Adrenal gland (tissue), 12 donors: Measurements from ENCODE around the gene SYNDIG1. TPM values are rescaled to one million over a fixed set of nuclear protein-coding genes. Genes with fewer than 3 reads are reported as not detected.

Experiments
- DNase-seq, 7 donors: peaks; one replicate each; pipeline ENCODE4 v3.0.0-alpha.2; 2019 to 2020
- H3K27ac ChIP-seq, 5 donors: fragments of 200-600 bp; sonication (generic) in 4 of 5; 1 replicate in 3 of 5; 2 replicates in 2 of 5; pipeline versions ENCODE4 v1.5.1 to v1.8.0; 2016 to 2020; ENCODE audit warnings: mild to moderate bottlenecking in 1 of 5
- H3K27me3 ChIP-seq: fragments of 200-600 bp; 2 replicates; pipeline ENCODE4 v1.8.0; 2021
- H3K36me3 ChIP-seq, 2 donors: fragments of 200-600 bp; replicated peaks in 1 of 2; 1 replicate in 1 of 2; 2 replicates in 1 of 2; pipeline versions ENCODE4 v1.5.1 to v1.8.0; 2018 to 2022
- H3K4me1 ChIP-seq, 2 donors: fragments of 200-600 bp; replicated peaks in 1 of 2; 1 replicate in 1 of 2; 2 replicates in 1 of 2; pipeline versions ENCODE4 v1.5.1 to v1.8.0; 2018 to 2021
- H3K4me3 ChIP-seq, 4 donors: fragments of 200-600 bp; sonication (generic) in 3 of 4; one replicate each; pipeline ENCODE4 v1.5.1; 2016 to 2018
- H3K9me3 ChIP-seq, 3 donors: fragments of 200-600 bp; sonication (generic) in 1 of 3; replicated peaks in 1 of 3; 1 replicate in 2 of 3; 2 replicates in 1 of 3; pipeline versions ENCODE4 v1.5.1 to v1.8.0; 2016 to 2021
- POLR2A ChIP-seq, 2 donors: fragments of 450-650 bp; IDR thresholded peaks; one replicate each; pipeline ENCODE4 v1.6.1; 2017; ENCODE audit warnings: antibody characterized with exemption in 2 of 2, mild to moderate bottlenecking in 2 of 2, moderate library complexity in 1 of 2
- WGBS, 4 donors: extraction: QIAGEN DNeasy Blood & Tissue Kit in 2 of 4; methylation state at CpG; one replicate each; pipeline versions ENCODE4 v1.1.5 to v1.1.7; 2013 to 2017; 5-methylcytosine and 5-hydroxymethylcytosine counted together
- intact Hi-C, 2 donors: fragments of 100-400 bp; cut with DNase I; formaldehyde crosslinking; loops; one replicate each; pipeline versions ENCODE4 v1.14.1 to v1.15.0; 2022 to 2023
- polyA plus RNA-seq, 3 donors: library from polyadenylated mRNA; stranded (reverse); fragments of 200-250 nt in 2 of 3; fragments of 350-450 nt in 1 of 3; fragmentation: Illumina TruSeq in 1 of 3; extraction: RNeasy Lipid Tissue Mini Kit (QIAGEN cat#74804) in 1 of 3; gene quantifications; one replicate each; pipeline ENCODE4 v1.2.3, GENCODE V29; 2013 to 2014
- total RNA-seq, 9 donors: library from RNA; depleted of rRNA in 4 of 9; stranded (reverse); fragments of >200 nt in 4 of 9; fragments of 120-200 nt in 1 of 9; fragmentation: NEBNext Ultra II Directional in 1 of 9; extraction: Animal tissue kit (Norgen Biotek cat#: 25700) in 1 of 9; gene quantifications; one replicate each; pipeline versions ENCODE4 v1.1.0 to v1.2.4, GENCODE V29; 2013 to 2023
- TF ChIP-seq, protein P1 (sequence below), 6 experiments: fragments of 450-650 bp in 4 of 6; fragments of 200-600 bp in 2 of 6; sonication (generic) in 1 of 6; IDR thresholded peaks; 1 replicate in 5 of 6; 2 replicates in 1 of 6; pipeline versions ENCODE4 v1.5.1 to v1.8.0; 2016 to 2021; ENCODE audit warnings: antibody characterized with exemption in 6 of 6, mild to moderate bottlenecking in 2 of 6, moderate library complexity in 1 of 6
- donor health status: healthy with polysubstance abuse.
- donor health status: Bipolar disorder and iron deficiency.
- donor health status: DM: yes; HTN: yes; CAD: no.
- donor health status: DM: no; HTN: no; CAD: no.
- donor health status: DM: no; HTN: no; CAD: no.
- donor health status: DM: yes; HTN: yes; CAD: no.

SYNDIG1 gene
- total and polyA plus RNA-seq, 12 donors: 0.26 to 3.6 (median 0.76) TPM

DNA sequence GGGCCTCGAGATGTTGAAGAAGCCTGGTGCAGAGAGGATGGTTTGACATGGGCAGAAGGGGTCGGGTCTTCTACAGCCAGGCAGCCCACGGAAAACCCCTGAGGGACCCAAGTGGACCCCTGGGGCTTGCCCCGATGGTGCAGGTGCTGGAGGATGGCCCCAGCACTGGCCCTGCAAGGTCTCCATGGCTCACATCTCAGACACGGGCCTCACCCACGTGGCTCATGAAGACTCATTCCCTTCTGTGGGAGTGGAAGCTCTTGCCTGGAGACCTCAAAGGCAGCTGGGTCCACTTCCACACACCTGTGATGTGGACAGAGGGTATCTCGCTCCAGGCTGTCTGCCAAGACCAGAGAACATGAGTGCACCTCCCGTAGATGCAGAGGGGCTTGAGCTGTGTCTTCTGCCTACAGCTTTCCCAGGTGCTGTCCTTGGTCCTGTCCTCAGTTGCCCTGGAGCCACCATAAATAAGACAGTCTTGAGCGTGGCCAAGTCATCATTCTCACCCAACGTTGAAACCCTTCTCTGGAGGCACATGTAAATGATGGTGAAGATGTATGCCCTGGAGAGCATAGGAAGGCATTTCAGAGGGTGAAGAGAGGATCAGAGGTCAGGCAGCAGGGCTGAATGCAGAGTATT is 108.0 kb downstream of the SYNDIG1 start:
- Histone ChIP-seq H3K27ac (no peak overlapping the region), H3K4me3 (no peak overlapping the region), H3K36me3 (no peaks in the 10 kb centered on the region), H3K27me3 (no peaks in the 10 kb centered on the region), H3K4me1 (no peaks in the 10 kb centered on the region), H3K9me3 (no peaks in the 10 kb centered on the region)
- 70 to 88% (median 78%) methylated on average over 7 to 10 of the region's 10 CpGs for WGBS, 4 donors
- no peak for DNase-seq
- TF ChIP-seq POLR2A (IDR thresholded peaks at IDR 0.05): no peak
- TF ChIP-seq, protein P1, sequence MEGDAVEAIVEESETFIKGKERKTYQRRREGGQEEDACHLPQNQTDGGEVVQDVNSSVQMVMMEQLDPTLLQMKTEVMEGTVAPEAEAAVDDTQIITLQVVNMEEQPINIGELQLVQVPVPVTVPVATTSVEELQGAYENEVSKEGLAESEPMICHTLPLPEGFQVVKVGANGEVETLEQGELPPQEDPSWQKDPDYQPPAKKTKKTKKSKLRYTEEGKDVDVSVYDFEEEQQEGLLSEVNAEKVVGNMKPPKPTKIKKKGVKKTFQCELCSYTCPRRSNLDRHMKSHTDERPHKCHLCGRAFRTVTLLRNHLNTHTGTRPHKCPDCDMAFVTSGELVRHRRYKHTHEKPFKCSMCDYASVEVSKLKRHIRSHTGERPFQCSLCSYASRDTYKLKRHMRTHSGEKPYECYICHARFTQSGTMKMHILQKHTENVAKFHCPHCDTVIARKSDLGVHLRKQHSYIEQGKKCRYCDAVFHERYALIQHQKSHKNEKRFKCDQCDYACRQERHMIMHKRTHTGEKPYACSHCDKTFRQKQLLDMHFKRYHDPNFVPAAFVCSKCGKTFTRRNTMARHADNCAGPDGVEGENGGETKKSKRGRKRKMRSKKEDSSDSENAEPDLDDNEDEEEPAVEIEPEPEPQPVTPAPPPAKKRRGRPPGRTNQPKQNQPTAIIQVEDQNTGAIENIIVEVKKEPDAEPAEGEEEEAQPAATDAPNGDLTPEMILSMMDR (IDR thresholded peaks at IDR 0.05): no peak
- intact Hi-C loops: no loop called here

DNA sequence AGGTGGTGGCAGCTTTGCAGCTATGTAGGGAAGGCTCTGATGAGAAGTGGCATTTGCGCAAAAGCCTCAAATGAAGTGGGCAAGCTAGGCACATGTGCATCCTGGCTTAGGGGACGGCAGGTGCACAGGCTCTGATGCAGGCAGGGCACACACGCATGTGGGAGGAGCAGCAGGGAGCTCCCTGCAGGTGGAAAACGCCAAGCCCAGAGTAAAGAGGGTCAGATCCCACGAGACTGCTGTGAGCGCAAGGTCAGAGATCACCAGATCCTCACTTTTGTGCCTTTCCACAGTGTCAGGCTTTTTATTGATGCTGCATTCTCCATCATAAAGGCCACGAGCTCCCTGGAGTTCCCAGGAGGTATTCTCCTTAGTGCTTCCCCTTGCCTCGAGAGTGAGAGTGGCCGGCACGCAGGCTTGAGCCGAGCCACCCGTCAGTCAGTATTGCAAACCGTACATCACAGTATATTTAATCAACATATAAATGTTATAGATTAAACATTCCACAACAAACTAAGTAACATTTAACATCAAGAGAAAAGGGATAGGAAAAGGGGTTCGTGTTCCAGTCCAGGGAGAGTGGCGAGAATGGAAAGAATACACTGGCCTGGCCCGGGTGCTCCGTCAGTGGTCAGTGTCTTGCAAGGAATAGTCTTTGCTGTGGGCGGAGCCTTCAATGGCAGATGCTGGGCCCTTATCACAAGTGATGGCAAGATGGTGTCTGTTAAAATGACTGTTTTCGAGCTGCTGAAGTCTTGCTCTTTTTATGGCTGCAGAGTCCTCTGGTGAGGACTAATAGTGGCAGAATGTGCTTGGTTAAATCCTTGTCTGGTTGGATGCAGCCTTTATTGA is 109.4 kb downstream of the SYNDIG1 start:
- no peak overlapping the region for H3K4me3 ChIP-seq
- TF ChIP-seq POLR2A (IDR thresholded peaks at IDR 0.05): no peak
- DNase-seq: no peak
- WGBS, 4 donors: 62 to 75% (median 72%) methylated on average over 18 to 19 of the region's 19 CpGs
- no peaks in the 10 kb centered on the region for H3K4me1 ChIP-seq
- no peaks in the 10 kb centered on the region for H3K27me3 ChIP-seq
- H3K9me3 ChIP-seq: no peaks in the 10 kb centered on the region
- H3K27ac ChIP-seq: no peak overlapping the region
- no peaks in the 10 kb centered on the region for H3K36me3 ChIP-seq
- intact Hi-C loops: no loop called here

DNA sequence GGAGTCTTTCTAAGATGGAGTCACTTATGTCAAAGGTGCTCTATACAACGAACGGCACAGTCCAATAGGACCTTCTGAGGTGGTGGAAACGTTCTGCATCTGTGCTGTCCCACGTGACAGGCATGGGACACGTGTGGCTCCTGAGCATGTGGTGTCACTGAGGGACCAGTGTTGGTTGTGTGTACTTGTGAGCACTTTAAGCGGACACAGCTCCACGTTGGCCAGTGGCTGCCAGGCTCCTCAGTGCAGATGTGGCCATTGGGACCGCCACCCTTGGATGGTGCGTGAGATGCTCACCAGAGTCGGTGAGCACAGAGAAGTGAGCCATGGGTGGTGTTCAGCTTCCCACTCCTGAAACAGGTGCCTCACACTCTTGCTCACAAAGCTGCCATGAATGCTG is 110.0 kb downstream of the SYNDIG1 start:
- Histone ChIP-seq H3K4me1 (no peaks in the 10 kb centered on the region), H3K4me3 (no peak overlapping the region), H3K9me3 (no peaks in the 10 kb centered on the region), H3K27ac (no peak overlapping the region), H3K36me3 (no peaks in the 10 kb centered on the region), H3K27me3 (no peaks in the 10 kb centered on the region)
- intact Hi-C loops: no loop called here
- DNase-seq: no peak
- TF ChIP-seq, protein P1 (IDR thresholded peaks at IDR 0.05): no peak
- TF ChIP-seq POLR2A (IDR thresholded peaks at IDR 0.05): no peak
- WGBS, 4 donors: 61 to 85% (median 73%) methylated on average over 5 to 10 of the region's 10 CpGs

DNA sequence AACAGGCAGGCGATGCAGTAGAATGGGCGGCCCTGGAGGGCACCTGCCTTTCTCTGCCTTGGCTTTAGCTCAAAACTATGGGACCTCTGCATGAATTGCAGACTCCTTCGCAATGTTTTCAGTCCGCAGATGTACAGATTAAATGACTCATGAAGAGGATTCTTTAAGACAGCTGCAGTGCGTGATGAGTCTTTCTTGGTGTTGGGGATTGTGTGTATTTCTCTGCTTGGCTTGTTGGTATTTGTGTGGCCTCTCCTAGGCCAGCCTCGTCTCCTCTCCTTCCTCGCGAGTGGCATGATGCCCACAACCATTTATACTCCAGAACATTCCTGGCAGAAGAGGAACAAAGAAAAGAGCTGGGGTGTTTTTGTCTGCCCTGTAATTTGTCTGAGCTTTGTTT is 110.6 kb downstream of the SYNDIG1 start:
- Histone ChIP-seq H3K36me3 (no peaks in the 10 kb centered on the region), H3K27ac (no peak overlapping the region), H3K4me3 (no peak overlapping the region), H3K27me3 (no peaks in the 10 kb centered on the region), H3K9me3 (no peaks in the 10 kb centered on the region), H3K4me1 (no peaks in the 10 kb centered on the region)
- TF ChIP-seq, protein P1 (IDR thresholded peaks at IDR 0.05): no peak
- no peak for TF ChIP-seq POLR2A (IDR thresholded peaks at IDR 0.05)
- no peak for DNase-seq
- intact Hi-C loops: no loop called here
- 76 to 78% (median 77%) methylated on average over 8 of the region's 8 CpGs for WGBS, 4 donors
